A673 (cell line): ENCODE data around the gene DMP1.

Source experiments
- CTCF ChIP-seq: fragments of 300-800, 200-600 bp; sonication (generic); conservative IDR thresholded peaks from 2 replicates; pipeline ENCODE4 v1.5.1; 2017; ENCODE audit warnings: low read depth, mild to moderate bottlenecking, antibody characterized with exemption, low read length, moderate library complexity, mixed read lengths
- EZH2 ChIP-seq: fragments of 200-600 bp; sonication (generic); IDR thresholded peaks from 2 replicates; pipeline ENCODE4 v1.6.1; 2017; ENCODE audit warnings: borderline replicate concordance, low read depth, mild to moderate bottlenecking, mixed read lengths, antibody characterized with exemption, low read length; ENCODE audit not compliant: poor library complexity, severe bottlenecking

DNA sequence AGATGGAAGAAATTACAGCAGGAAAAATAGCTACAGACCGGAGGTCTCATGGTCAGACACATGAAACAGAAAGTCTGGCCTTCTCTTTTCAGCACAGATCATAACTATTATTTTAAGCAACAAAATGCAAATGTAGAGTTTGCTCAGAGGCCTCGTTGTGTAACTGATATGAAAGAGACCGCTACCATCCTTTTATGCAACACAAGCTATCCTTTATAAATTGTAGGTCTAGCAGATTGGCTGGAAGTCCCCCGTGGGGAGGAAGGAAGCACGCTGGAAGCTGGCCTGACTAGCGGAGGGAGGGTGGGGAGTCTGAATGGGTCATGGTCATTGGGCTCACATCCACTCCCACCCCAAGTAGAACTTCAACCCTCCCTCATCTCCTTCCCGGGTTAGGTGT is 27.7 kb downstream of the DMP1 start:
- TF ChIP-seq CTCF = no peak
- TF ChIP-seq EZH2 = no peak
